ENCODE data around the gene PDCD7.
"Not testable (repeated sequence)": the region's sequence is repeated elsewhere in the genome, so short reads cannot be mapped to it uniquely, and the experiment has no call there.

The PDCD7 gene

DNA sequence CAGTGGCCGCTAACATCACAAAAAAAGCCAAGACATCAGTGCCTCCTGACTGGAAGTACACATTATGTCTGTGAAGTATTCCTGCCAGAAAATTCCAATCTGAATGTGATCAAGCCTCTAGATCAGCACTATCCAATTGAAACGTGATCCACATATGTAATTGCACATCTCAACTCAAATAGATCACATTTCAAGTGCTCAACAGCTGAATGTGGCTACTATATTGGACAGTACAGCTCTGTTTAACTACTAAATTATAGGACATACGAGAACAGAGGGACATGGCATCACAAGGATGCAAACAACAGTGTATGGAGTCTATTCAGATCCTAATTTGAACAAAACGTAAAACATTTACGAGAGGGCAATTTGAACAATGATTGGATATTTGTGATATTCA, 18.1 kb downstream of the PDCD7 start:
- peak; percentile 64 for DNase-seq

DNA sequence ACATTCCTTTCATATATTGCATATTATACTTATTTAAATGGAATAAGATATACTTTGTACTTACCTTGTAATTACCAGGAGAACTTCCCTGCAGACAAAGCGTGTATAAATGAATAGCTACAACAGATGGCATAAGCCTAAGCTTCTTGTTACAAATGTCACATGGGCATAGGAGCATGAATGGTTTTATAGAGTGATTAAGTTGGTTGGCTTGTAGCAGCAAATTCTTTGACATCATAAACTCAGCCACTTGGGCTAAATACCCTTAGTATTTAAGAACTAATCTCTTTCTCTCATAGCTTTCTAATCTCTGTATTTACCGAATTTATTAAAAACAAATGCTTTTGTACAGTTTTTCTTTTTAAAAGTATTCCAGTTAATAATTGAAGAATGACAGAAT, 18.5 kb downstream of the PDCD7 start, which contains the start of gene UBAP1L:
Gene UBAP1L, minus strand, starts transcription at position 115 of the 400 bp plus-strand sequence. CDS start 8,985 bp downstream, outside the sequence.
- DNase-seq = no peak

DNA sequence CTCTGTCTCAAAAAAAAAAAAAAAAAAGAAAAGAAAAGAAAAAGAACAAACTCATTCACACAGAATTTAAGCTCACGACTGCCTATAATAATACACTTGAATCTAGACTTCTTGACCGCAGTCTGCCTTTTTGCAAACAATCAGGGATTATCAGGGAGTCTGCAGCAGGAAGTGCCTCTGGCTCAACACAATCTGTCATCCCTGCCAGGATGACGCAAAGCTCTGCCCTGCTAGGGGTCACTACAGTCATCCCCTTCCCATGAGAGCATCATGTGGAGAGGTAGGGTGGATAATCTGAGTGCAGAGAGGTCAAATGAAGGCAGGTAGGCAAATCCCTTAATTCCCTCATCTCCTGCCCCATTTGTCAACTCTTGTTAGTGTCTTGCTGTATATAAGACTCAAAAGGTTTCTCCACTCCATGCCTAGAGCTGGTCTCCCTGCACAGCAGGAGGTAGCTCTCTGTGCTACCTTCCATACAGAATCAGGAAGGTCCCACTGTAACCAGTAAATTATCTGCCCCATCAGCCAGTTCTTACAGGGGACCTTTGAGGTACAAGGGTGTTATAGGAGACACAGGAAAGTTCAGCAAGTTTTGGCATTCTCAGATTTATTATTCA, 22.8 kb downstream of the PDCD7 start:
- DNase-seq = no peak

DNA sequence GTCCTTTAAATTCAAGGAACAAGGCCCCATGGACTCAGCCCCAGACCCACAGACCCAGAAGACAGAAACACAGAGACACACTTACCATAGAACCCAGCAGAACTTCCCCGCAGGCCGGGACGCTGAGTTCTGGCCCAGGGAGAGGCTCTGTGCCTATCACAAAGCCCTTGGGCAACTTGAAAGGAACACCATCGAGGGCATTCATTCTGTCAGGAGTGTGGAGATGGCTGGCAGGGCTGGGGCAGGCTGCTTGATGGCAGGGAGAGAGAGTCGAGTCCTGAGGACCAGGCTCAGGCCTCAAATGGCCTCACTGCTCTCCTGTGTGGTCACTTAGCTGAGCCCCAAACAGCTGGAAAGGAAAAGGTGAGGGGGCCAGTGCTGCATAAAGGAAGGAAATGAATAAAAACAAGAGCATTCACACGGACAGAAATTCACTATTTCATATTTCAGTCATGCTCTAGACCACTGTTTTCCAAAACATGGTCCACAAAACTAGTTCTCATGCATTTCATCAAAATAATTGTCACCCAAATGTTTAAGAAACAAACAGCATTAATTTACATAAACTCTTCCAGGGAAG, 27.5 kb downstream of the PDCD7 start:
- DNase-seq = no peak

DNA sequence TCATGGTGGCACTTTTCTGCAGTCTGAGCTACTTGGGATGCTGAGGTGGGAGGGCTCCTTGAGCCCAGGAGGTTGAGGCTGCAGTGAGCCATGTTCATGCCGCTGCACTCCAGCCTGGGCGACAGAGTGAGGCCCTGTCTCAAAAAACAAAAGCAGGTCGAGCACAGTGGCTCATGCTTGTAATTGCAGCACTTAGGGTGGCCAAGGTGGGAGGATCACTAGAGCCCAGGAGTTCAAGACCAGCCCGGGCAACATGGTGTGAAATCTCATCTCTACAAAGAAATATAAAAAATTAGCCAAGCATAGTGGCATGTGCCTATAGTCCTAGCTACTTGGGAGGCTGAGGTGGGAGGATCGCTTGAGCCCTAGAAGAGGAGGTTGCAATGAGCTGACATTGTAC, 28.6 kb downstream of the PDCD7 start:
- DNase-seq = no peak

DNA sequence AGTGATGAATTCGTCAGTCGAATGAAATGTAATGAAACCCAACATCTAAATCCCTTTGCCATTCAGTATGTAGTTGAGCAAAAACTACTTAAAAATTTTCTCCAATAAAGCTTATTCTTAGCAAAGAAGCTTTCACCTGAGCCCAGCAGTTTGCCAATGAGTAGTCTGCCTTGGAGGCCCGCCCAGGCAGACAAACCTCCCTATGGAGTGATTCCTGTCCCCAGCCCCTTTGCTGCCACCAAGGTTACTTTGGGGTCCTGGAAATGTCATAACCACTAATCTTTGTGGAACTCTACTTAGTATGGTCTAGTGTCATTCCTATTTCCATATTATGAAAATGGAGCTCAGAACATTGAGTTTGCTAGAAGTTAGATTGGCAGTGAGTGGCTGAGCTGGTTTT, 30.7 kb downstream of the PDCD7 start:
- DNase-seq = no peak

DNA sequence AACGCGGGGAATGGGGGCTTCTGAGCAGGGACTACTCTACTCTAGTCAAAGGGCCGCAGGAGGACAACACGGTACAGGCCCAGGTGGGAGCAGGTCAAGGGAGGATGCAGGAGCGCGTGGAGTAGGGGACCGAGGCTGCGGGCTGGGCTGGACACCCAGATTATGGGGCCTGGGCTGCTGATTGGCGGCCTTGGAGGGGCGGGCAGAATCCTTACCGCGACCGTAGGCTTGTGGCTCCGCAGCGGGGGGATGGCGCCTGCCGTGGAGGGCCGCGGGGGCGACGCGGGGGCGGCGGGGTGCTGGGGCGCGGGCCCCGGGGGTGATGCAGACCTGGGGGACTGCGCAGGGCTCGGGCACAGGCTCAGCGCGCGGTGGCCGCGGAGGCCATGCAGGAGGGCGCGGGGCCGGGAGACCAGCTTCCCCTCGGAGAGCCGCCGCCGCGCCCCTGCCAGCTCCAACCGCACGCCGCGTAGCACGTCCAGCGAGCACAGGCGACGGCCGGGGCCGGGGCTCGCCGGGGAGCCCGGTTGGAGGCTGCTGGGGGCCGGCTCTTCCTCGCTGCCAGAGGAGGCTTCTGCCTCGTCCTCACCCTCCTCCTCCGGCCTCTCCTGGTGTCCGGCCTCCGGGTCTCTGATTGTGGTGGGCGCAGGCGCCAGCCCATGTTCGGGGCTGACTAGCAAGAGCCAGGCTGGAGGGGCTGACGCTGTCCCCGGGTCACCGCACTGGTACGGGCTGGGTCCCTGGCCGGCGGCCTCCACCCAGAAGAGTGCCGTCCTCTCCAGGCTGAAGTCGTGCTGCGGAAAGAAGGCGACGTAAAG, 31.5 kb downstream of the PDCD7 start:
- no peak for DNase-seq

DNA sequence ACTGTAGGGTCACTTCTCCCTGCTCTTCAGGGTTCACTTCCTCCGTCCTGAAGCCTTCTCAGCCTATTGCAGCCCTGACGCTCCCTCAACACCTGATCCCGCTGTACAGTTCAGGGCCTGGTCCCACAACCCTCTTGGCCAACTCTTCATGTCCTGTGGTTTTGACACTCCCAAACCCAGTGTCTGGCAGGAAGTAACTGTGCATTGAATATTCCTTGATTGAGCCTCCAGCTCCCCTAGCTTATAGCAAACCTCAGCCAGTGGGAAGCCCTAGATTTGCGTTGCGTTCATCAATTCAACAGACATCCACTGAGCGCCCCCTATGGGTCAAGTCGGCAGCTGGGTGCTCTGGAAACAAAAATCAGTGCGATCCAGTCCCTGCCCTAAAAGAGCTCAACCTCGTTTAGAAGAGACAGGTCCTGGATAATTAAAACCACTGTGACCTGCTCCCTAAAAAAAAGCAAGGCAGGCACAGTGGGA, 32.2 kb downstream of the PDCD7 start:
- no peak for DNase-seq

DNA sequence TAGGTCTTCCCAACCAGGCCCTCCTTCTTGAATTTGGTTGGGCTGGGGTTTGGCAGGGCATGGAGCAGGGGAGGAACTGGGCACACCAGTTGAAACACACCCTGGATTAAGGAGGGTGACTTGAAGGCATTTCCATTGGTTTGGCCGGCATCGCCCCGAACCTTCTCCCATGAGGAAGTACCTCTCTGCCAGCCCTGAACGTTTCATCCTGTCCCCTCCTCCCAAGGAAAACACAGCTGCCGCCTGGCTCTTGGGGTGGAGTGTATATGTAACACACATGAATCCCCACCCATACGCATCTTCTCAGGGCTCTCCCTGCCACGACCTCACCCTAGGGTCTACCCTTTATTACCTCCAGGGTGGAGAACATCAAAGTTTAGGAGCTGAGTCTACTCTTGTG, 33.2 kb downstream of the PDCD7 start:
- no peak for DNase-seq

DNA sequence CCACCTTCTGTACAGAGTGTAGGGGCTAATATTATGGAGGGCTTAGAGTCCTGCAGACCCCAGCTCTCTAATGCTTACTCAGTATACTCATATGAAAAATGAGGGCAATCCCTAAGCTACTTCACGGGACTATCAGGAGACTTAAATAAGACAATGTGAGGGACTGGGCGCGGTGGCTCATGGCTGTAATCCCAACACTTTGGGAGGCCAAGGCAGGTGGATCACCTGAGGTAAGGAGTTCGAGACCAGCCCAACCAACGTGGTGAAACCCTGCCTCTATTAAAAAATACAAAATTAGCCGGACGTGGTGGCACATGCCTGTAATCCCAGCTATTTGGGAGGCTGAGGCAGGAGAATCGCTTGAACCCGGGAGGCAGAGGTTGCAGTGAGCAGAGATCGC, 33.8 kb downstream of the PDCD7 start:
- DNase-seq = not testable (repeated sequence)

DNA sequence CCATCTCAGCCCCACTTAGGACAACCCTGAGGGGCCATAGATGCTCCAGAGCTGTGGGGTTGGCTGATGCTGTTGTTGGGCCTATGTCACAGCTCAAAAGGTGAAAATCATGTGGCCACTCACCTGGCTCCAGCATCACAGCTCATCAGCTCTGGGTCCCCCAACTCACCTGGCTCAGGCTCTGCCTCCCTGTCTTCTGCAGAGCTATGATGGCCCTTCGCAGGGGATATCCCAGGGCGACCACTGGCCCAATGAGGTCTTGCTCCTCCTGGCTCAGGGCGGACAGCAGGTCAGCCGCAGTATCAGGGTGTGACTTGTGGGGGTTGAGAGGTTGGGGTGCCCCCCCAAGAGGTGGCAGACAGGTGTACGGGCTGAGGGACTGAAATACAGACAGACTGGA, 34.3 kb downstream of the PDCD7 start:
- no peak for DNase-seq

DNA sequence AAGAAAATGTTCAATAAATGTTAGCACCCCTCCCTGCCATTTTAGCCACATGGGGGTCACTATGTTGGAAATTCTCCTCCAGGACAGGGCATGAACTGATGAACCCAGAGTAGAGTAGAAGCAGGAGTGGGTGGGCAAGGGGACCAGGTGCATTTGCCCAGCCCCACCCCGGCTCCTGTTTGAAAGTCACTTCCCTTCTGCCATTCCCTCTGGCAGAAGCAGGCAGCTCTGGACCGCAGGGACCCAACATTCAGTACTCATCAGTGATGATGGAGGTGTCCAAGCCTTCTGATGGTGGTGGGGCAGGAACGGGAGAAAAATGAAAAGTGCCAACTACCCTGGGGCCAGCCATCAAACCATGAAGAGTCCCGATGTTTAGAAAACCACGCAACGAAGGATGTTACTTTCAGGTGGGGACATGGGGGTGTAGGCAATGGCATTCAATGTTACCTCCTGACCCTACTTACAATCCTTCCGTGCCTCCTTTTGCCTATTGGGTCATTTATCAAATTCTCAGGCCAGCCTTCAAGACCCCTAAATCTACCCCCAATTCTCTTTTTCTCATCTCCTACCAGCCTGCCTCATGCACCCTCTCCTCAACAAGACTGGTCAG, 35.9 kb downstream of the PDCD7 start:
- no peak for DNase-seq

DNA sequence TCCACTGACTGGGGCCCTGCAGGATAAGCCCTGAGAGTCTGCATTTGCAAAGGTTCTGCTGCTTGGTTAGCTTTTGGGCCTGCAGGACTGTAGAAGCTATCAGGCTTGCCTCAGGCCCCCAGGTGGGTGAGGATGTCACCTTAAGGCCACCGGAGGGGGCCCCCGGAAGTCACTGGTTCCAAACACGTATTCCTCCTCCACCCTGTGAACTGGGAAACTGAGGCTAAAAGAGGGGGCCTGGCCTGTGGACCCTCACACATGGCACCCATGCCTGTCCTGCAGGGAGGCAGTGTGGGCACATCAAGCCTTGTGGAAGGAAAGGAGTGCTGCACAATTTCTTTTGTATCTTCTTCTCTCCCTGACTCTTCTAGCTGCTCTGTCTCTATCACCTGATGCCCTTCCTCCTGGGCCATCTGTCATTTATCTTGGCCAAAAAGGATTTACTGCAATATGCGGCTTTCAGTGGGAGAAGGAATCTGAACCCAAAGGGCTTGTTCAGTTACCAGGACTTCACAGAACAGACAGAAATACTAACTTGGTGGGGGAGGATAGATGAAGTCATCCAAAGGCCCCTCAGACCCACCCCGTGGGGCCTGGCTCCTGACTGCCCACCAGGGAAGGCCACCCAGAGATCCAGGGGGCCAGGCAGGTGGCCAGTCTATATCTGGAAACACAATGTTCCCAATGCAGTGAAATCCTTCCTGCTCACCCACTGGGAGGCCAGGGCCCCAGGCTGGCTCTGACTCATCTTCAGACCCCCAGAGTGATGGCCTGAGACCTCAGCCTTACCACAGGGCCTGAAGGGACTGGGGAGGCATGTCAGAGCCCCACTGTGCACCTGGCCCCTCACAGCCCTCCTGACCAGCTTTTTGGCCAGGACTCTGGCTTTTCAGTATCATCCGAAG, 36.9 kb downstream of the PDCD7 start:
- DNase-seq = no peak

DNA sequence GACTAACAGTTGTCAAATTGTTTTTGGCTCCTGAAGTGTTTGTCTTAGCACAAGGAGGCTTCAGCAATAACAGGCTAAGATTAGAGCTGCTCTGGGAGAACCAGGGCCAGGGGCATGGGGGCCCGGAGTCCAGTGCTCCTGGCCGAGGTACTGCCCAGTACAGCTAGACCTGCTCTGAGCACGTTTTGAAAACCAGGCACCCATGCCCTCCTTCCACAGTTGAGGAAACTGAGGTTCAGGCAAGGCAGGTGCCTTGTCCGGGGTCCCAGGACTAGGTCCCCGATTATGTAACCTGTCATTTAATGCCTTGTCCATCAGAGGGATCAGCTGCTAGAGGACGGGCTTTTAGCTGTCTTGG, 37.9 kb downstream of the PDCD7 start:
- DNase-seq = no peak

DNA sequence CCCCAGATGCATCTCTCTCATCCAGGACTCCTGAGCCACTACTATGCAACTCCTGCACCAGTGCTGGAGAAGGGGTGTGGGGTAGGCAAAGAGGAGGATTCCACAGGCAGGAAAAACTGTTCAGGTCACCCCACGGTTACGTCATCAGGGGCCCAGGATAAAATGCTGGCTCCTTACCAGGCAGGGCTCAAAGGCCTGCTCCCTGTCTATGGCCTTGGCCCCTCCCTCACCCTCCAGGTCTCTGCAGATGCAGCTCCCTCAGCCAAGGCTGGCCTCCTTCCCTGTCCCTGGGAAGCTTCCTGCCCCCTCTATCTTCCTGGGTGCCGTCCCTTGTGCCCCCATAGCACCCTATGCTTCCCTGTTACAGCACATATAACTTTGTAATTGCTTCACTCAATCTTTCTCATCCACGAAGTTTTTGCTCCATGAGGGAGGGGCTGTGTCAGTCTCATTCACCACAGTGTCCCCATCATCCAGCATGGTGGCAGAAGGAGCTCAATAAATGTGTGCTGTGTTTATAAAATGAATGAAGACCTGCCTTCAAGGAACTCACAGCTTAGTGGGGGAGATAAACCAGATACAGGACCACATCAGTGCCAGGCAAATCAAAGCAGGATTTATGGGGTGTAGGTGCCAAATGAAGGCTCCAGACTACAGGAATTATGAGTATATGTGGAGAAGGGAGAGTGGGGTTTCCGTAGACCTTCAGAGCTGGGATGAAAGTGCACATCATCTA, 38.4 kb downstream of the PDCD7 start:
- no peak for DNase-seq

DNA sequence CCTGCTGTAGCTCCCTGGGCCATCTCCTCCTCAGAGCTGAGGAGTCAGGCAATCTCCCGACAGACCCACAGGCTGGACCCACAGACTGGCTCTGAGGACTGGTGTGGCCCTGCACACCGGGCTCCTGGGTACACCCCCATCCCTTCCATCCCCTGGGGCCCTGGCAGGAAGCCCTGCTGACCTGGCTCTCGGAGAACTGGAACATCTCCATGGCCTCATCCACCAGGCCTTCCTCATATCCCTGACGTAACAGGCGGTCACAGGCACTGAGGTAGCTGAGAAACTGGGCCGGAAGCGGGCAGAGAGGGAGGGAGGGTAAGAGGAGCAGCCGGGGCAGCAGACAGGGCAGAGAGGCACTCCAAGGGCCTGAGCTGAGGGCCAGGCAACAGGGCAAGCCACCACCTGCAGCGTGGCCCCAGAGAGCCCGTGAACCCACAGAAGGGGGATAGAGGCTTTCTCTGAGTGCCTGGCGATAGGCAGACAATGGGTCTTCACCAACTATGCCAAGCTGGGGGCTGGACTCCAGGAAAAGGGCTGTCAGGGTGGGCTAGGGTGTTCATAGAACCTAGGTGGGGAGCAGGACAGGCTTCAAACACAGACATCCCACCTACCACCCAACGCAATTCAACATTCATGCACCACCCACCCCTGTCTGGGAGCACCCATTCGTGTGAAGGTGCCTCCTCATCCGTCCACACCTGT, 39.2 kb downstream of the PDCD7 start:
- DNase-seq = no peak

DNA sequence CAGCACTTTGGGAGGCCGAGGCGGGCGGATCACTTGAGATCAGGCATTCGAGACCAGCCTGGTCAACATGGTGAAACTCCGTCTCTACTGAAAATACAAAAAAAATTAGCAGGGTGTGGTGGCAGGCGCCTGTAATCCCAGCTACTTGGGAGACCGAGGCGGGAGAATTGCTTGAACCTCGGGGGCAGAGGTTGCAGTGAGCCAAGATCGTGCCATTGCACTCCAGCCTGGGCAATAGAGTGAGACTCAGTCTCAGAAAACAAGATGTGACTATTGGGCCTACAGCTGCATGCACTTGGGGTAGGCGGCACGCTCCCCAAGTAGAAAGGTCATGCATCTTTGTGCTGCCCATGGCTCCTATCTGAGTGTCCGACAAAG, 39.8 kb downstream of the PDCD7 start:
- not testable (repeated sequence) for DNase-seq

DNA sequence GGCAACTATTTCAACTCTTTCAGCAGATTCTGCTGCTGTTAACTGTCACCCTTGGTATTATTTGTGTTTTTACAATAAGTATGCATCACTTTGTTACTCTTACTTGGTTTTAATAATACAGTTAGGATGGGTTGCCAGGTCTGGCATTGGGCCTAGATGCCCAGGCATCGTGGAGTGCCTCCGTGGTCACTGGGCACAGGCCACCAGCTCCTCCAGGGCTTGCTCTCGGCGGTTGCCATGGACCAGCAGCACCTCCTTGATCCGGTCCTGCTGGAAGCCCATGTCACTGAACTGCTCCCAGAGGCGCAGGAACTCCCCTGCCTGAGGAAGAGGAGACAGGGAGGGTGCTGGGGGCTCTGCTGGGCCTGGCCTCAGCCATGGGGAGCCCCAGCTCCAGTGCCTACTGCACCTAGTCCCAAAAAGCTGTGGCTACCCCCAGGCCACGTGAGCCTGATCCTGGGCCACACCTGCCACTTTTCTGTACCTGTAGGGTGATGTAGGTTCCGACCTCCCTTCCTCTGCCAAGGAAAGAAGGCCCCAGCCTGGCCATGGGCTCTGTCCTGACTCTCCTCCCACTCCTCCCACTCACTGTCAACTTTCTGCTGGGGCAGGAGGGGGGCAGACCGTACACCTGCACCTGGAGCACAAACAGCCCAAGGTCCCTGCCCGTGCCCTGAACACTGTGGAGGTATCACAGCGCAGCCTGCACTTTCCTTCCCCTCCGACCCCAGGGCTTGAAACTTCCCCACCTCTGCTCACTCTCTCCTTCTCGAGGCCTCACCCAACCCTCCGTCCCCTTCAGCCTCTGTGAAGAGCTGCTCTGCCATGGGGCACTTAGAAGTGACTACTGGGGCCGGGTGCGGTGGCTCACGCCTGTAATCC, 40.5 kb downstream of the PDCD7 start:
- DNase-seq = no peak

DNA sequence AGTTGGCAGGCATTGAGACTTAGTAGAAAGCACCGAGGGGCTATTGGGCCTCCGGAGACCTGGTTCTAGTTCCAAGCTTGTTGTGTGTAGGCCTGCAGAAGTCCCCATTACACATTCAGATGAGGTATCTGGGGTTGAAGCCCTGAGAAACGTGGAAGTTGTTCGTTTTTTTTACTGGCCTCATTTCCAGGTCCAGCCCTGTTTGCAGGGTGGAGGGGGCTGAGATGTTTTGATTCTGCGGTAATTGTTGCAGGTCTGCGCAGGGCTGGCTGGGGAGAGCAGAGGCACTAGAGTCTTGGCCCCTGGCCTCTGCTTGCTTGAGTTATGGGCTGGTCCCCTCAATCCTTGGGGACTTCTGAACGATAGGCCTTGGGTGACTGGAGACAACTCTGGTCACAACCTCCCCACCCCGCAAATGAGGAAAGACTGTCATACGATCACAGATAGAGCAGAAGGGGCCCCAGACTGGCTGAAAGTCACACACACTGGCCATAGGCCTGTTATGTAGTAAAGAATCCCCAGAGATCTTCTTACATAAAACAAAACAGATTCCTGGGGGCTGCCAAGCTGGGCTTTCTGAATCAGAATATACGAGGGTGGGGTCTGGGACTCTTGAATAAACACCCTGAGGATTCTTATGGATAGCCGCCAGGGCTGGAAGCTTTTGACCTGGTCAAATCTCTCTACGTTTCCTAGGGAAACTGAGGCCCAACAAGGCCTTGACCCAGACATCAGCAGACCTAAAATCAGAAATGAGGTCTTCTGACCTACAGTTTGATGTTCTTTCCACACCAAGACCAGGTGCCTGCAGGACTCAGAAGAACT, 41.5 kb downstream of the PDCD7 start:
- no peak for DNase-seq
